HepG2 (cell line): ENCODE measurements around the gene STX5. TPM values are rescaled to one million over a fixed set of nuclear protein-coding genes. Genes with fewer than 3 reads are reported as not detected.

Source experiments
- ATAC-seq: fragments of 200-7000 bp; cut with Tn5 transposase; 3 replicates; pipeline ENCODE4 v1.9.1; 2020; ENCODE audit warnings: mild to moderate bottlenecking, moderate library complexity
- BruUV-seq: library from RNA; stranded (reverse); fragments of 400-500 nt; replicated peaks from 2 replicates; lab custom pipeline; 2021; lab: Mats Ljungman, UMichigan
- CTCF ChIA-PET: fragments of 300-600 bp; formaldehyde crosslinking; extraction: SDS; loops from one replicate; lab custom pipeline; 2021; ENCODE audit warnings: low total read pairs, inconsistent platforms, low intra/inter-chr PET ratio; lab: Yijun Ruan, JAX
- POLR2A ChIA-PET: fragments of 350-600 bp; sonication (Branson Sonifier 250); formaldehyde crosslinking; loops from one replicate; lab custom pipeline; 2020; ENCODE audit warnings: antibody characterized with exemption, inconsistent platforms; lab: Yijun Ruan, JAX
- DNase-seq: peaks from one replicate; pipeline ENCODE4 v3.0.0-alpha.2; 2015; ENCODE audit warnings: low spot score
- FAIRE-seq: peaks from 3 replicates; lab custom pipeline; 2011; peaks lifted over from hg19 to GRCh38; lab: Jason Lieb, UNC
- H2AFZ ChIP-seq: one replicate; pipeline ENCODE4 v1.6.1; 2011; ENCODE audit warnings: low read length, inconsistent platforms
- H3K27ac ChIP-seq: fragments of 300-600 bp; 3 replicates; pipeline ENCODE4 v1.8.0; 2011; ENCODE audit warnings: mixed run types, mild to moderate bottlenecking, mixed read lengths, low read length, inconsistent platforms; ENCODE audit not compliant: insufficient read depth; ENCODE audit errors: extremely low read length
- H3K27me3 ChIP-seq, 2 experiments: fragments of 200-600 bp in 1 of 2; 2 replicates in 1 of 2; 3 replicates in 1 of 2; pipeline versions ENCODE4 v1.6.0 to v1.8.0; 2011; ENCODE audit warnings: low read length in 2 of 2, mild to moderate bottlenecking in 2 of 2, moderate library complexity in 2 of 2, inconsistent platforms in 1 of 2; ENCODE audit not compliant: insufficient read depth in 2 of 2, control insufficient read depth in 1 of 2
- H3K36me3 ChIP-seq, 2 experiments: fragments of 200-600 bp in 1 of 2; replicated peaks in 1 of 2; 2 replicates in 1 of 2; 3 replicates in 1 of 2; pipeline versions ENCODE4 v1.5.1 to v1.8.0; 2011; ENCODE audit warnings: low read length in 2 of 2, inconsistent platforms in 1 of 2; ENCODE audit not compliant: insufficient read depth in 2 of 2, control insufficient read depth in 1 of 2
- H3K4me1 ChIP-seq: 2 replicates; pipeline ENCODE4 v1.5.1; 2012; ENCODE audit warnings: low read length, inconsistent platforms; ENCODE audit not compliant: insufficient read depth
- H3K4me2 ChIP-seq: 2 replicates; pipeline ENCODE4 v1.6.0; 2011; ENCODE audit warnings: low read depth, low read length, inconsistent platforms
- H3K4me3 ChIP-seq, 3 experiments: fragments of 200-600 bp in 1 of 3; sonication (generic), shearing (Covaris generic) in 1 of 3; replicated peaks in 1 of 3; 2 replicates each; pipeline ENCODE4 v1.5.1; 2011 to 2016; ENCODE audit warnings: low read length in 3 of 3, inconsistent platforms in 2 of 3, low read depth in 2 of 3, mild to moderate bottlenecking in 2 of 3, control low read depth in 1 of 3, mixed read lengths in 1 of 3; ENCODE audit not compliant: insufficient read depth in 1 of 3
- H3K79me2 ChIP-seq: one replicate; pipeline ENCODE4 v1.6.1; 2011; ENCODE audit warnings: low read length, inconsistent platforms; ENCODE audit not compliant: insufficient read depth
- H3K9ac ChIP-seq: 2 replicates; pipeline ENCODE4 v1.6.0; 2011; ENCODE audit warnings: mild to moderate bottlenecking, low read depth, low read length, inconsistent platforms; ENCODE audit not compliant: insufficient read depth
- H3K9me3 ChIP-seq: 2 replicates; pipeline ENCODE4 v1.5.1; 2012; ENCODE audit warnings: mild to moderate bottlenecking, low read length
- H4K20me1 ChIP-seq: 2 replicates; pipeline ENCODE4 v1.6.0; 2011; ENCODE audit warnings: inconsistent platforms, mild to moderate bottlenecking, low read length, moderate library complexity; ENCODE audit not compliant: insufficient read depth
- CENPT ChIP-seq: sonication (generic); formaldehyde crosslinking; IDR thresholded peaks from 2 replicates; pipeline ENCODE4 v1.8.0; 2022; ENCODE audit warnings: low read depth, mild to moderate bottlenecking, moderate library complexity, missing genetic modification reagents
- GATAD1 ChIP-seq: IDR thresholded peaks from 2 replicates; pipeline ENCODE4 v1.6.1; 2016; ENCODE audit warnings: missing genetic modification reagents, missing compliant biosample characterization
- HCFC1 ChIP-seq: fragments of 150-350 bp; IDR thresholded peaks from 2 replicates; pipeline ENCODE4 v1.6.1; 2014; ENCODE audit warnings: low read depth, low read length
- KDM3A ChIP-seq: IDR thresholded peaks from 2 replicates; pipeline ENCODE4 v1.6.1; 2018; ENCODE audit warnings: low read depth, missing compliant biosample characterization
- NFE2L1 ChIP-seq: sonication (generic); formaldehyde crosslinking; IDR thresholded peaks from 2 replicates; pipeline ENCODE4 v1.4.0; 2020; ENCODE audit warnings: missing genetic modification reagents, mild to moderate bottlenecking, borderline replicate concordance
- NKX3-1 ChIP-seq: sonication (generic); formaldehyde crosslinking; IDR thresholded peaks from 2 replicates; pipeline ENCODE4 v1.5.0; 2020; ENCODE audit warnings: missing genetic modification reagents
- NR2F6 ChIP-seq, 2 experiments: IDR thresholded peaks; 2 replicates each; pipeline ENCODE4 v1.6.1; 2016; ENCODE audit warnings: antibody characterized with exemption in 1 of 2, mild to moderate bottlenecking in 1 of 2
- PTBP1 ChIP-seq: fragments of 200-400 bp; formaldehyde crosslinking; IDR thresholded peaks from 2 replicates; pipeline ENCODE4 v1.6.1; 2018; ENCODE audit warnings: low read length, low read depth; ENCODE audit not compliant: poor library complexity, severe bottlenecking
- TBP ChIP-seq: sonication (generic); formaldehyde crosslinking; IDR thresholded peaks from 2 replicates; pipeline ENCODE4 v1.5.0; 2020; ENCODE audit warnings: missing genetic modification reagents
- WIZ ChIP-seq: sonication (generic); formaldehyde crosslinking; IDR thresholded peaks from 2 replicates; pipeline ENCODE4 v1.5.1; 2020; ENCODE audit warnings: mild to moderate bottlenecking, missing genetic modification reagents
- ZNF138 ChIP-seq: sonication (generic); formaldehyde crosslinking; IDR thresholded peaks from 2 replicates; pipeline ENCODE4 v1.5.0; 2020; ENCODE audit warnings: mild to moderate bottlenecking, low read depth, missing genetic modification reagents
- ZNF567 ChIP-seq: sonication (generic); formaldehyde crosslinking; IDR thresholded peaks from 2 replicates; pipeline ENCODE4 v1.8.1; 2023; ENCODE audit warnings: mild to moderate bottlenecking, missing genetic modification reagents, borderline replicate concordance
- WGBS: methylation state at CpG from one replicate; pipeline ENCODE4 v1.1.6; 2017; ENCODE audit warnings: low lambda C conversion rate; 5-methylcytosine and 5-hydroxymethylcytosine counted together
- in situ Hi-C: cut with HindIII; loops from 2 replicates; pipeline ENCODE4 v1.10.0; 2017; ENCODE audit warnings: low pct_unique_long_range_greater_than_20kb; ENCODE audit not compliant: extremely low pct_ligation_motif_present
- intact Hi-C: fragments of 100-400 bp; cut with micrococcal nuclease; formaldehyde crosslinking; loops from one replicate; pipeline ENCODE4 v1.10.0; 2022; ENCODE audit not compliant: unreplicated experiment
- polyA plus RNA-seq, 8 experiments: library from polyadenylated mRNA; depleted of rRNA in 3 of 8; stranded (reverse) in 7 of 8; unstranded in 1 of 8; fragments of >200 nt; fragmentation: Illumina TruSeq in 4 of 8; extraction: Trizol in 4 of 8; gene quantifications; 2 replicates each; pipeline versions ENCODE4 v1.2.1 to v1.2.3, GENCODE V29; 2011 to 2016; ENCODE audit warnings: low read depth in 4 of 8, missing spikeins in 1 of 8, mixed read lengths in 1 of 8; ENCODE audit not compliant: insufficient read depth in 1 of 8
- total RNA-seq, 5 experiments: library from RNA; depleted of rRNA; stranded (reverse); fragments of >200 nt; fragmentation: Illumina TruSeq; extraction: Trizol; gene quantifications; 2 replicates each; pipeline ENCODE4 v1.2.3, GENCODE V29; 2016; ENCODE audit warnings: low read depth in 1 of 5
- TF ChIP-seq, protein P1 (sequence below): sonication (generic); formaldehyde crosslinking; IDR thresholded peaks from 2 replicates; pipeline ENCODE4 v1.5.1; 2020; ENCODE audit warnings: missing genetic modification reagents, mild to moderate bottlenecking, borderline replicate concordance
- TF ChIP-seq, protein P2 (sequence below), 2 experiments: fragments of 450-650 bp in 1 of 2; sonication (generic) in 1 of 2; formaldehyde crosslinking; IDR thresholded peaks; 2 replicates each; pipeline versions ENCODE4 v1.5.0 to v1.8.0; 2020 to 2022; ENCODE audit warnings: mild to moderate bottlenecking in 1 of 2, missing genetic modification reagents in 1 of 2
- TF ChIP-seq, protein P3 (sequence below): sonication (generic); formaldehyde crosslinking; IDR thresholded peaks from 2 replicates; pipeline ENCODE4 v1.4.0; 2020; ENCODE audit warnings: missing genetic modification reagents, borderline replicate concordance

STX5 gene
- total and polyA plus RNA-seq, 2 of the 13 experiments (the other 11 are each of a cell fraction or from before 2014, with no cell fraction given): 26.9 to 30.0 TPM

DNA sequence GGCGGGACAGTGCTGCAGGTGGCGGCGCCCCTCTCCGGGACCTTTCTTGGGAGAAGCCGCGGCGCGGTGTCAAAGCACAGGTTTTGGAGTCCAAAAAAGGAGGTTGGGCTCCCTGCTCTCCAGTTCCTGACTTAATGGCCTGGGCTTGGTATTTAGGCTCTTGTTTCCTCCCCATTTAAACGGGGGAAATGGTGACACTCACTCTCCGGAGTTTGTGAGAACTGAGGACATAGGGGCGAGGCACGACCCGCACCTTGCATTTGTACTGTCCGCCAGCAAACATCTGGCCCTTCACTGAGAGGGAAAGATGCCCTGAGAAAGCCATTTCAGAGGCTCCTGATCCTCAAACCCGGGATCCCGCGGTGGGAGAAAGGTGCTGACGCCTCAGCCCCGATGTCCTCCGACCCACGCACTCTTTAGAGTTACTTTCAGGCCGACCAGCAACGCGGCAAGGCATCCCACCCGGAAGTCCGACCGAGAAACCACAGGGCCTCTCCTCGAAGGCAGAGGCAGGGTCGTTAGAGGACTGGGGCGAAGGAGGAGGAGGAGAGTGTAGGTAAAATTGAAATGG is 10.4 kb upstream of the STX5 start (continued):
- TF ChIP-seq WIZ (CRISPR knock-in tag): 0 out of 2 replicates have a peak, but pooled peaks have one; percentile 29
- TF ChIP-seq ZNF138 (CRISPR knock-in tag): no peak

DNA sequence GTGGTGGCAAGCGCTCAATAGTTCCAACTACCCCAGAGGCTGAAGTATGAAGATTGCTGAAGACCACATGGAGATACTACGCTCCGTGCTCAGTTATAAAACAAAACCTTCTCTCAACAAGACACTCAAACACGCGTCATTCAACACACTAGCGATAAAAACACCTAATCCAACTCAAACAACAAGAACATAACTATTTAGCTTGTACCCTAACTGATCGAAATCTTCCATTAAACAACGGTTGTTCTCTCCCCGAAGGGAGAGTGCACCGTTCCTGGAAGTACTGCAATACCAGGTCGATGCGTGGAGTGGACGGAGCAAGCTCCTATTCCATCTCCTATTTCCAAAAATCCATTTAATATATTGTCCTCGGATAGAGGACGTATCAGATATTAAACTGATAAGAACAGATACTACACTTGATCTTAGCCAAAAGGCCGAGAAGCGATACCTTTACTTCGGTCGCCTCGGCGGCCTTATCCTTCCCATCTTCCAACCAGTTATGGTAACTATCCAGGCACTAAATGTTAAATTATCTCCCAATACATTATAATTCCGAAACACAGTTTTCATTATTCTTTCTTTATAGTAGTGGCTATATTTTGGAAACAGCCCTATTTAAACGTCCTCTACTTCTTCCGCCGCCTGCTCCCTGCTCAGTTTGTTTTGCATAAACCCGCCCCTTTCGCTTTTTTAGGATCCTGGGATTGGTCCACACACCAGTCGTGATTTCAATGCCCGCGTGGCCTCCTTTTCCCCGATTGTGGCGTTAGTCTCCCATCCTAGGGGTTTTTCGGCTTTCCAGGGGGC is 9.7 kb upstream of the STX5 start:
- no peaks in the 10 kb centered on the region; a peak in 1 of 5 replicates for H3K27me3 ChIP-seq
- H3K4me1 ChIP-seq: peaks cover 43% of the 10 kb centered on the region
- WGBS: under 1% methylated on average over 33 of the region's 33 CpGs
- H3K27ac ChIP-seq: peak overlapping the region; percentile 98
- peak overlapping the region; percentile 94 for H3K4me2 ChIP-seq
- peak; percentile 98 for DNase-seq
- POLR2A ChIA-PET: interaction anchor here (0.6 to 3.4 kb wide), 55 partner anchors 9 to 1343 kb away, joined by 3 to 362 read pairs (median 7); partner anchors contain the start of genes AHNAK, B3GAT3, C11orf98 and CSKMT
- peak overlapping the region; percentile 94 for H3K9ac ChIP-seq
- peaks cover 2 to 6% of the 10 kb centered on the region in 2 experiments; a peak in 3 of 5 replicates for H3K36me3 ChIP-seq
- H4K20me1 ChIP-seq: no peaks in the 10 kb centered on the region
- FAIRE-seq: peak; percentile 100
- ATAC-seq: peak; percentile 78
- peaks cover 20% of the 10 kb centered on the region for H3K79me2 ChIP-seq
- intact Hi-C loops (loop anchor here (1.0 to 5.0 kb wide), 3 partner anchors 10 to 114 kb away; partner anchors contain the start of genes HNRNPUL2, TMEM179B and TTC9C), in situ Hi-C loops (no loop called here)
- CTCF ChIA-PET: no interaction called here
- TSS peak; percentile 93 for BruUV-seq
- H3K4me3 ChIP-seq: peak overlapping the region; percentile 85 to 100 (median 97)
- H2AFZ ChIP-seq: no peak overlapping the region
- H3K9me3 ChIP-seq: no peaks in the 10 kb centered on the region
- TF ChIP-seq, protein P1, sequence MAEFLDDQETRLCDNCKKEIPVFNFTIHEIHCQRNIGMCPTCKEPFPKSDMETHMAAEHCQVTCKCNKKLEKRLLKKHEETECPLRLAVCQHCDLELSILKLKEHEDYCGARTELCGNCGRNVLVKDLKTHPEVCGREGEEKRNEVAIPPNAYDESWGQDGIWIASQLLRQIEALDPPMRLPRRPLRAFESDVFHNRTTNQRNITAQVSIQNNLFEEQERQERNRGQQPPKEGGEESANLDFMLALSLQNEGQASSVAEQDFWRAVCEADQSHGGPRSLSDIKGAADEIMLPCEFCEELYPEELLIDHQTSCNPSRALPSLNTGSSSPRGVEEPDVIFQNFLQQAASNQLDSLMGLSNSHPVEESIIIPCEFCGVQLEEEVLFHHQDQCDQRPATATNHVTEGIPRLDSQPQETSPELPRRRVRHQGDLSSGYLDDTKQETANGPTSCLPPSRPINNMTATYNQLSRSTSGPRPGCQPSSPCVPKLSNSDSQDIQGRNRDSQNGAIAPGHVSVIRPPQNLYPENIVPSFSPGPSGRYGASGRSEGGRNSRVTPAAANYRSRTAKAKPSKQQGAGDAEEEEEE (CRISPR knock-in tag): no peak
- TF ChIP-seq ZNF567 (CRISPR knock-in tag): no peak; the same call in 1 of the 2 replicates
- TF ChIP-seq, protein P2, sequence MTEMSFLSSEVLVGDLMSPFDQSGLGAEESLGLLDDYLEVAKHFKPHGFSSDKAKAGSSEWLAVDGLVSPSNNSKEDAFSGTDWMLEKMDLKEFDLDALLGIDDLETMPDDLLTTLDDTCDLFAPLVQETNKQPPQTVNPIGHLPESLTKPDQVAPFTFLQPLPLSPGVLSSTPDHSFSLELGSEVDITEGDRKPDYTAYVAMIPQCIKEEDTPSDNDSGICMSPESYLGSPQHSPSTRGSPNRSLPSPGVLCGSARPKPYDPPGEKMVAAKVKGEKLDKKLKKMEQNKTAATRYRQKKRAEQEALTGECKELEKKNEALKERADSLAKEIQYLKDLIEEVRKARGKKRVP (CRISPR knock-in tag; IDR thresholded peaks at IDR 0.05): peak; percentile 91 to 96
- peak; percentile 58 for TF ChIP-seq NR2F6 (IDR thresholded peaks at IDR 0.05)
- peak; percentile 42 for TF ChIP-seq NR2F6 (CRISPR knock-in tag; IDR thresholded peaks at IDR 0.05)
- TF ChIP-seq NFE2L1 (CRISPR knock-in tag): no peak
- TF ChIP-seq, protein P3, sequence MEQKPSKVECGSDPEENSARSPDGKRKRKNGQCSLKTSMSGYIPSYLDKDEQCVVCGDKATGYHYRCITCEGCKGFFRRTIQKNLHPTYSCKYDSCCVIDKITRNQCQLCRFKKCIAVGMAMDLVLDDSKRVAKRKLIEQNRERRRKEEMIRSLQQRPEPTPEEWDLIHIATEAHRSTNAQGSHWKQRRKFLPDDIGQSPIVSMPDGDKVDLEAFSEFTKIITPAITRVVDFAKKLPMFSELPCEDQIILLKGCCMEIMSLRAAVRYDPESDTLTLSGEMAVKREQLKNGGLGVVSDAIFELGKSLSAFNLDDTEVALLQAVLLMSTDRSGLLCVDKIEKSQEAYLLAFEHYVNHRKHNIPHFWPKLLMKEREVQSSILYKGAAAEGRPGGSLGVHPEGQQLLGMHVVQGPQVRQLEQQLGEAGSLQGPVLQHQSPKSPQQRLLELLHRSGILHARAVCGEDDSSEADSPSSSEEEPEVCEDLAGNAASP (CRISPR knock-in tag): peak; percentile 86
- TF ChIP-seq NKX3-1 (CRISPR knock-in tag): peak; percentile 98
- TF ChIP-seq CENPT (CRISPR knock-in tag): 0 out of 2 replicates have a peak, but pooled peaks have one; percentile 58
- TF ChIP-seq KDM3A: peak; percentile 99
- peak; percentile 83 for TF ChIP-seq GATAD1
- TF ChIP-seq TBP (CRISPR knock-in tag): peak; percentile 82; the same call in 1 of the 2 replicates
- no peak for TF ChIP-seq PTBP1
- peak; percentile 55 for TF ChIP-seq HCFC1
